Astrocyte of the hippocampus (primary cell): ENCODE results near the gene LZTS2.
"Not testable (repeated sequence)": the region's sequence is repeated elsewhere in the genome, so short reads cannot be mapped to it uniquely, and the experiment has no call there.

Experiments used
- DNase-seq: peaks from one replicate; pipeline ENCODE4 v3.0.0; 2011; ENCODE audit warnings: low read depth, low spot score

Gene LZTS2, protein sequence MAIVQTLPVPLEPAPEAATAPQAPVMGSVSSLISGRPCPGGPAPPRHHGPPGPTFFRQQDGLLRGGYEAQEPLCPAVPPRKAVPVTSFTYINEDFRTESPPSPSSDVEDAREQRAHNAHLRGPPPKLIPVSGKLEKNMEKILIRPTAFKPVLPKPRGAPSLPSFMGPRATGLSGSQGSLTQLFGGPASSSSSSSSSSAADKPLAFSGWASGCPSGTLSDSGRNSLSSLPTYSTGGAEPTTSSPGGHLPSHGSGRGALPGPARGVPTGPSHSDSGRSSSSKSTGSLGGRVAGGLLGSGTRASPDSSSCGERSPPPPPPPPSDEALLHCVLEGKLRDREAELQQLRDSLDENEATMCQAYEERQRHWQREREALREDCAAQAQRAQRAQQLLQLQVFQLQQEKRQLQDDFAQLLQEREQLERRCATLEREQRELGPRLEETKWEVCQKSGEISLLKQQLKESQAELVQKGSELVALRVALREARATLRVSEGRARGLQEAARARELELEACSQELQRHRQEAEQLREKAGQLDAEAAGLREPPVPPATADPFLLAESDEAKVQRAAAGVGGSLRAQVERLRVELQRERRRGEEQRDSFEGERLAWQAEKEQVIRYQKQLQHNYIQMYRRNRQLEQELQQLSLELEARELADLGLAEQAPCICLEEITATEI

DNA sequence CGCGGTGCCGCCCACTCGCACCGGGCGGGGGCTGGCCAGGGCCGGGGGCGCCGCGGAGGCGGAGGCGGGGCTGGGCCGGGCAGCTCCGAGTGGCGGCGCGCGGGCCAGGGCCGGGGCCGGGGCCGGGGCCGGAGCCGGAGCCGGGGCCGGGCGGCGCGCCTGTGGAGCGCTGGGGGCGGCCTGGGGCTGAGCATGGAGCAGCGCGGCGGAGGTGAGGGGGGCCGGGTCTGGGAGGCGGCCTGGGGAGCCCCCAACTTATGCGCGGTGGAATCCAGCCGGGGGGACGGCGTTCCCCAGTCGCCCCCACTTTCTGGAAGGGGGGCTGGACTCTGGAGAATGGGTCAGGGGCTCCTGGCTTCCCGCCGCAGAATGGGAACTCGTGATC is at the start of gene LZTS2:
Gene LZTS2 (plus strand): TSS at position 67 of the 385 bp plus-strand sequence. CDS start 2,731 bp downstream, outside the sequence.
- no peak for DNase-seq

DNA sequence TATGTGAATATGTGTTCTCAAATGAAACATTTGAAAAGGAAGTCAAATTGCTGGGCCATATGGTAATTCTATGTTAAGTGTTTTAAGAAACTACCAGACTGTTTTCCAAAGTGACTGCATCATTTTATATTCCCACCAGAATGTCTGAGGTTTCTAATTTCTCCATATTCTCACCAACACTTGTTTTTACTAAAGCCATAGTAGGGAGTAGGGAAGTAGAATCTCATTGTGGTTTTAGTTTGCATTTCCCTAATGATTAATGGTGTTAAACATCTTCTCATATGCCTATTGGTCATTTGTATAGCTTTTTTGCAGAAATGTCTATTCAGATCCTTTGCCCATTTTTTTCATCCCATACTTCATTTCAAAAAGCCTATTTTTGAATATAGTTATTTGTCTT is 39.4 kb upstream of the LZTS2 start:
- DNase-seq, result no peak

DNA sequence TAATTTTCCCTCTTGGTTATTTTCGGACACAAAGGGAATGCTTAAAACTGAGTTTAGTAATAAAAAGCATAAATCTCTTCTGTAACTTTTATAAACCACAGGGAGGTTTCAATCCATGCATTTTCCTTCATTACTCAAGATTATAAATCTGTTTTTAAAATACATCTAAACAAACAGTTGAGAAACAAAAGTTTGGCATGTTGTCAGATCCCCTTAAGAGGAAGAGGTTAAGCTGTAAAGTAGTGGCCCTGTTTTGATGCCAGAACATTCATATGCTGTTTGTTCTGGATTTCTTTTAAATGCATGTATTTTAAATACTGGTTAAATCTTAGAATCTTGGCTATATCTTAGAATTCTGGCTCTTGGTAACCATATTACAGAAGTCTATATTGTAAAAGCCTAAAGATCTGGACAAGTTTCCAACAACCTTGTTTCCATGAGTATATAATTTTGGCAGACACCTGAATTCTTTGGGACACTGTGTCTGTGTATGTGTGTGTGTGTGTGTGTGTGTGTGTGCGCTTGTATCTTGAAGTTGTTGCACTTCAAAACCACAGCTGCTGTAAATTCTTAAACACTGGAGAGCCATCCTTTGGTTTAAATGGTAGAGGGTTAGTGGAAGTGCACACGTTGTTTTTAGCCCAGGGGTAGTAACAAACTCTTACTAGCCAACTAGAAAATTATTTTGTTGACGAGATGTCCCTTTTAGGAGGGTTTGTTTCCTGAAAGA is 37.1 kb upstream of the LZTS2 start:
- DNase-seq, result no peak

DNA sequence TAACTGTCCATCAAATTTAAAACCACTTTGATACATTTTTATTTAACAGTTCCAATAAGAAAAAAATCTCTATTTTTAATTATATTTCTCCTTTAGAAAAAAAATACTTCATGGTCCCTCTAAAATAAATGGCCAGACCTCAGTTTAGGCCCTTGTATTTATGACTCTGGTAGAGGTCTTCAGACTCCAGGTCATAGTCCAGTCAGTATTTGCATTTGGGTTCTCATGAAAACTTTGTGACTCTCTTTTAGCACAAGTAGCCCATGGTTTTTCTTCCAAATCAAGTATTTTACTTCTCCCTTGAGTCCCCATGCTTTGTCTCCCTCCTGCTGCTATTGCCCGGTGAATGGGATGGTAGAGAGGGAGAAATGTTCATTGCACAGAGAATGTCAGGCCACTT is 35.8 kb upstream of the LZTS2 start:
- DNase-seq, result no peak

DNA sequence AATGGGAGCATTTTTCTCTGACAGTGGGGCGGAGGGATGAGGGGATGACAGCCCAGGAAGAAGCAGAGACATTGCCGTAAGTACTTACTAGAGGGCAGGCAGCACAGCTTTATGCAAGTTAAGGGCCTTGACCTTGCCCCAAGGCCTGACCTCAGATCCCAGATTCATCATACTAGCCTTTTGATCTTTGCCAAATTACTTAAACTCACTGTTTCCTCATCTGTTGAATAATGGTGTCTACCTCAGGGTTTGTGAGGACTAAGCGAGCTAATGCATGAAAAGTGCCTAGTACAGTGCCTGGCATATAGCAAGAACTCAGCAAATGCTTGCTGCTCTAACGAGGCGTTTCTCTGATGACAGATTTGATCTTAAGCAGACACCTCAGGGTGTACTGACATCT is 33.8 kb upstream of the LZTS2 start:
- DNase-seq, result no peak

DNA sequence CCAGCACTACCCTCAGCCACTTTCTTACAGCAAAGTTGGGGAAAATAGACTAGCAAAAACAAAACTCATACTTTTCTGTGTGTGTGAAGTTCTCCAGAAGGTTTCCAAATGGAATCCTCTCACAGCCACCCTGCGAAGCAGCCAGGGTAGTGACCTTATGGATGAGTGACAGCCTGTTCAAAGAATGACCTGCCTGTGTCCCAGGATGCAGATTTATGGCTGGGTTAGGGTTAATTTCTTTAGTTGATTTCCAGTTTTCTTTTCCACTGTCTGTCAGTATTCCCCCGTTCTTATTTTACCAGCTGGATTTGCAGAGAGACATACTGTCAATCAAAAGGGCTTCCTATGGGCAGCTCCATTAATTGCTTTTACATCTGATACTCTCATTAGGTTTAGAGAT is 32.7 kb upstream of the LZTS2 start:
- no peak for DNase-seq

DNA sequence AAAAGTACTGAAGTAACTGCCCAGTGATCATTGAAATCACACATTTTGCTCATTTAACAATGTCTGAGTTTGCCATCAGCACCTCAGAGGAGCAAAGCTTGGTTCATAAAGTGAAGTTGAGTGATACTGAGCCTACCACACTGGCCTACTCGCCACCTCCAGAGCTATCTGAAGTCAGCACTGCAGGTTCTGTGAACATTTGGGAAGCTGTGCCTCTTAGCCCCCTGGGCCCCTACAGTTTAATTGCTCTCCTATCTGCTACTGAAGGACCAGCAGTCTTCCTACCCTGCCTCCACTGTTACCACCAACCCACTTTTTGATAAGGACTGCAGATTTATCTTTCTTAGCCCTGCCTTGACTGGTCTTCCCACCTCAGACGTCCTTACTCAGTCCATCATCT is 32.3 kb upstream of the LZTS2 start:
- no peak for DNase-seq

DNA sequence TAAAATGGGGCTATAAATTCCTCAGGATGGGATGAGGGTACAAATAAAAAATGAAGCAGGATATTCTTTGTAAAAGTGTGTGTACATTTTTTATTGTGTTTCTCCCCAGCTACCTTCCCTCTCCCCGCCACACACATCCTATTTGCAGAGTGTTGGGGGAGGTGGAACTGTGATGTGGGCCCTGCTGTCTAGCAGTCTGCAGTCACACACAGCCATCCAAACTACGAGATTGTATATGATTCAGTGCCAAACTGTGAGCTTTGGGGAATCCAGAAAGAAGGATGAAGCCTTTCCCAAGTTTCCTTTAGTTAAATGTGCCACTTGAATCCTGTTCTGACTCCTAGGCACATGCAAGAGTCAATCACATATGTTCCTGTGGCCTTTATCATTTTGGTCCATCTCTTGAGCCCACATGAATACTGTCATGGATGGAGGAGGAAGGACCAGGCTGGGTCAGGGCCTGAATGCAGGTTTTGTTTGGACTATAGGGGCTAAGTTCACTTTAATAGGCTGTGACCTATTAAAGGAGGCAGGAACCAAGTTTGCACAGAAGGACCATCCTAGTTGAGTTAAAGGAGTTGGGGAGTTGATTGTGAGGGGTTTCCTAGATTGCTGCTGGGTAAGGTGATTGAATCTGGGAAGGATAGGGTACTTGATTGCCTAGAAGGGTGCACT is 31.4 kb upstream of the LZTS2 start:
- no peak for DNase-seq

DNA sequence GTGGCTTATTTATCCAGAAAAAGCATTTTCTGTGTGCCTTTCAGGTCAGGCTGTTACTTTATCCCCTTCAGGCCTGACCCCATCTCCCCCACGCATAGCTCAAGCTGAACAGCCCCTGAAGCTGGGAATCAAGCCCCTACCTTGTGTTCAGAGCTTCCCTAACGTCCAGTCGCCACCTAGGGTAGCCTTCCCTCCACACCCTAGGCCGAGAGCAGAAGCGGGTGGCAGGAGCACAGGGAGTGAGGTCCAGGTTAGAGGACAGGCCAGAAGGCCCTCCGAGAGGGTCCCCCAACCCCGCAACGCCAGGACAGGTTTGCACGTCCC is 30.8 kb upstream of the LZTS2 start:
- DNase-seq, result no peak

DNA sequence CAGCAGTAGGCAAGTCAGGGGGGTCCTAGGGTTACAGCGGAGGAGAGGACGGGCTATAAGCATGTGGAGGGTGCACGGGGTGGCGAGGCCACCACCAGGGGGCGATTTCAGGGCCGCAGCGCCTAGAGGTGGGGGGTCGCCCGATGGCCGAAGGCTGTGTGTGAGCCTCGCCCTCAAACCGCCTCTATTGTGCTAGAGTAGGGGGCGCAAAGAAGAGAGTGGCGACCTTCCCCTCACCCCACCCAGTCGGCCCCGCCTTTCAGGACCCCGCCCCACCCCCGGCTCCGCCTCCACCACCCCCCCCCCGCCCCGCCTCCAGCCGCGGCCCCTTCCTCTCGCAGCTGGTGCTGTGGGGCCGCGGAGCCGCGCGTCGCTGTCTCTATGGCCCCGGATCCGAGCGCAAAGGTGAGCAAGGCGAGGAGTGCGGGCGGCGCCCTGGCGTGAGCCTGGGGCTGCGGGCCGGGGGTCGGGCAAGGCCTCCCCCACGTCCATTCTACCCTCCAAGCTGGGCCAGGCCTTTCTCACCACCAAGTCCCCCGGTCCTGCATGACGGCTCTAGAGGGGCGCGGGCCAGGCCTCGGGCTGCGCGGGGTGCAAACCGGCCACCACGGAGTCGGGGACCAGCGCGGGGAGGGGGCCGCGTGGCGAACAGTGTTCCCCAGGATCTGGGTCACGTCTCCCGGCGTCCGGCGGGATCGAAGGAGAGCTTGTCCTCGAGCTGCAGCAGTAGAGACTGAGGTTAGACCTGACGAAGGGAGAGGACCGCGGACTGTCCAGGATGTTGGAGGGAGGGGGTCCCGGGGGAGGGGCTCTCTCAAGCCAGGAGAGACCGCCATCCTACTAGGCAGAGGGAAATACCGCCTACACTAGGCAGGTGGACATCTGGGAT is 30.2 kb upstream of the LZTS2 start, which contains the start of gene SEMA4G:
Gene SEMA4G (plus strand): TSS at position 318 of the 889 bp plus-strand sequence. CDS start 3,409 bp downstream, outside the sequence.
- peak; percentile 61 for DNase-seq

DNA sequence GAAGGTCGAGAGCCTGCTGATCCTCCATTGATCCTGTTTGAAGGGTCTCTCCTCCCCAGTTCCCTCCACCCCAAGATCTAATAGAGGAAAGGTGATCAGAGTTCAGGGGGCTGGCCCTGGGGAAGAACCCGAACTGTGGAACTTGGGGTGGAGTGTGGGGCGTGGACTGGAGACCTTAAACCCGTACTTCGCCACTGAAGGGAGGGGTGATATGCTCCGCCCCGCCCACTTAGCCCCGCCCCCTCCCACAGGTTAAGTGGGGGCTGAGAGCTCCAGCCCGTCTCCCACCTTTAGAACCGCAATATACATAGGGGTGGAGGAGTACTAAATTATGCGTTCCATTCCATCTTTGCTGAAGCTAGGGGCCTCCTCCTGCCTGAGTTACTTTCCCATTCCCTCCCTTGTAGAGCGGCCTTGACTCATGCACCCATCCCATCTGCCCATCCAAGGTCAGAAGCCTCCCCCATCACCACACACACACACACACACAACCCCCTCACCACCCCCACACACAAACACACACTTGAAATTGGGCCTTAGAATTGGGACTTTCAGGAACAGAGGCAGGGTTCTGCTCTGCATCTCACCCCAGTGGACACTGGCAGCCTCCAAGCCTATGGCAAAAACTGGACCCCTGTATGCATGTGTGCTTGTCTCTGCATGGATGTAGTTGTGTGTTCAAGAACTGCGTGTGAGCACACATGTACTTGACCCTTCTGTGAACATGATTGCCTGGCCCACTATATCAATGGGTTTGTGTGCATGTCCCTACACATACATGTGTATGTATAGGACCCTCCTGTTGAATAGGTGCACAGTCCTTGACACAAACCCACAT is 29.3 kb upstream of the LZTS2 start:
- DNase-seq, result no peak

DNA sequence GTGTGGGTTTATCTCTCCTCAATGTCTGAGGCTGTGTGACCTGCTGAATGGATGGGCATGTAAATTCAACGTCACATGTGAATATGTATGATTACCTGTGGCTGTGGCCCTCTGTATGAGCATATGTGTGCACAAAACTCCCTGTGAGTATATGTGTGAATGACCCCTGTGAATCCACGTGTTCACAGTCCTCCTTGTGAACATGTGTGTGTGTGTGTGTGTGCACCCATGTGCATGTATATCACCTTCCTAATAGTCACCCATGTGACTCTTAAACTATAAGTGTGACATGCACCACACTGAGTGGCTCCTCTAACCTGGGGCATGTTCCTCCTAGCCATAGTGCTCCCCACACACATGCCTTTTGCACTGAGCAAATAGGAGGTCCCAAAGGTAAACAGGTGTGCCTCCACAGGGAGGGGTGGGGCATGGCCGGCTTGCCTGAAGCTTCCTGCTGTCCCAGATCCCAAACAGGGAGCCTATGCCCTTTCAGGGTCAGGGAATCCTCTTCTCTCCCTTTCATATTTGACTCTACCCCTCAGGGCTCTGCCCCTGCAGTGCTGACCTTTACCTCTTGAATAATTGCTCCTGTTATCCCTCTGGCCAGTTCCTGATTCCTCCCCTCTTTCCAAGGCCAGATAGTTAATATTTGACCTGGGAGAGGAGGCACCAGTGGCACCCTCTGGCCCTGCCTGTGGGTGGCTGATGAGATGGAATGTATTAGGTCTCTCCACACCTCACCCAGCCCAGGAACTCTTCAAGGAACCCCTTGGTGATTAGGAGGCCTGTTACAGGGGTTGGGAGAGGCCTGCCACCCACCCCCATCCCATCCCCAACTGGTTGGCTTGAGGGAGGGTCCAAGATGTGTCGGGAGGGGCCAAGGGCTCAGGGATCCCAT is 28.4 kb upstream of the LZTS2 start:
- DNase-seq, result no peak

DNA sequence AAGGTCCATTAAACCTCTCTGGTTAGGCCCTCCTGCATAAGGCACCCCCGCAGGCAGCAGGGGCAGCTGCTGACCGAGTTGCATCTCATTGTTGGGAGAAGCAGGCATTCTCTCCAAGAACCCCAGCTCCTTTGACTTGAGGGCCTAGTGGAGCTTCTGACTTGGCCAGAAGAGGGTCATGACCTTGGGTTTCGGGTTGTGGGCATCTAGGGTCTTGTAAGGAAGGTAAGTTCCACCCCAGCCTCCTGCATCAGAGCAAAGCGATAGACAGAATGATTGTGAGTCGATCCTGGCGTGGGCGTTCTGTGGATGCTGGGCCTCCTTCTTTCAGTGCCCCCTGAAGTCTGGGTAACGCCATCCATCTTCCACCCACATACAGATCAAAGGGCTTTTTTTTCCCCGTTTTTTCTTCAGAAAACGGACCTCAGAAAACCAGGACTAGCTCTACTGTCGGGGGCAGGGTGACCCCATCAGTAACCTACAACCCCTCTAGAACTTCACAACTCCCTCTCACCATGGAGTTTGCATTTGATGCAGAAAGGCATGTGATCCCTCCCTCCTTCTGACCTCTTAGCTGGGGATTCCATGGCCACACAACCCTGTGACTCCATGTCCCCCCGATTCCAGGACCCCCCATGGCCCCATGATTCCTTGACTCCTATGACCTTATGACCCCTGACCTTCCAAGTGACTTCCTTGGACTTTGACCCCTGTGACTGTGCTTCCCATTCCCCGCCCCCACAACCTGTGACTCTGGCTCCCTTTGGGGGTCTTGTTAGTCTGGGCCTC is 27.3 kb upstream of the LZTS2 start:
- no peak for DNase-seq

DNA sequence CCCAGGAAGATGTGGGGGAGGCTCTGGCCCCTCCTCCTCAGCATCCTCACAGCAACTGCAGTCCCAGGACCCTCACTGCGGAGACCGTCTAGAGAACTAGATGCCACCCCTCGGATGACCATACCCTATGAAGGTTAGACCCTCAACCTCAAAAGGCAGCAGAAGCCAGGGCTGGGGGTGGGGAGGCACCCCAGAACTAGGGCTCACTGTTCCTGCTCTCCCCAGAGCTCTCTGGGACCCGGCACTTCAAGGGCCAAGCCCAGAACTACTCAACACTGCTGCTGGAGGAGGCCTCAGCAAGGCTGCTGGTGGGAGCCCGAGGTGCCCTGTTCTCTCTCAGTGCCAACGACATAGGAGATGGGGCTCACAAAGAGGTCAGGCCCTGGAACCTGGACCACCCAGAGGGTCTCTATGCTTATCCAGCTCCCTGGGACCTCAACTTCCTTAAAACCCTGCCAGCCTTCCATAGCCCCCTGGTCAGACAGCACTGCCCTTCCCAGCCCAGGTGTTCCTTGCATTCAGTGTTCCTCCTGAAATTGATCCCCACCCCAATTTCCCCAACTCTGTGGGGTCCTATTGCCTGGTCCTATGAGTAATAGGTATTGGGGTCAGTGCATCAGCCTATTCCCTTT is 26.6 kb upstream of the LZTS2 start:
- DNase-seq, result no peak

DNA sequence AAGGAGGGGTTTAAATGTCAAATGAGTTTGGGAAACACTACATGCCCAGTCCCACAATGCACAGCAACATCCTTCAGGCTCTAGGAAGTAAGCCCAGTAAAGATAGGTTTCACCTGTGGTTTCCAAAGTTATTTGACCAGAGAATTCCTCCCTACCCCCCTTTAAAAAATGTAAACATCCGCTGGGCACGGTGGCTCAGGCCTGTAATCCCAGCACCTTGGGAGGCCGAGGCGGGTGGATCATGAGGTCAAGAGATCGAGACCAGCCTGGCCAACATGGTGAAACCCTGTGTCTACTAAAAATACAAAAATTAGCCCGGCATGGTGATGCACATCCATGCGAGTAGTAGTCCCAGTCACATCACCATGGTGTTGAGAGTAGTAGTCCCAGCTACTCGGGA is 24.2 kb upstream of the LZTS2 start:
- not testable (repeated sequence) for DNase-seq

DNA sequence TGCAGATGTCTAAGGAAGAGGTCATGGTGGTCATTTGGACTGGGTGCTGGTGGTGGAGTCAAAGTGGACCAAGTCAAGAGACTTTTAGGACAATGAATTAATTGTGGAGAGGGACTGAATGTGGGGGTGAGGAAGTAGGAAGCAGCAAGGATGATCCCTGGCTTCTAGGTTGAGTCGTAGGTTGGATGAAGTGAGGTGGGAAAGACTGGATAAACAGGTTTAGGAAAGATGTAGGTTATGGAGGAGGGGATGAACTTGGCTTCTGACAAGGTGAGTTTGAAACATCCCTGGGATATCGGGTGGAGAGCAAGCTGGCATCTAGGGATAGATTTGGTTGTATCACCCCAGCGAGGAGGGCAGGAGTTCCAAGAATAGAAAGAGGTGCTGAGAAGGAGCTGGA is 22.7 kb upstream of the LZTS2 start:
- DNase-seq, result no peak

DNA sequence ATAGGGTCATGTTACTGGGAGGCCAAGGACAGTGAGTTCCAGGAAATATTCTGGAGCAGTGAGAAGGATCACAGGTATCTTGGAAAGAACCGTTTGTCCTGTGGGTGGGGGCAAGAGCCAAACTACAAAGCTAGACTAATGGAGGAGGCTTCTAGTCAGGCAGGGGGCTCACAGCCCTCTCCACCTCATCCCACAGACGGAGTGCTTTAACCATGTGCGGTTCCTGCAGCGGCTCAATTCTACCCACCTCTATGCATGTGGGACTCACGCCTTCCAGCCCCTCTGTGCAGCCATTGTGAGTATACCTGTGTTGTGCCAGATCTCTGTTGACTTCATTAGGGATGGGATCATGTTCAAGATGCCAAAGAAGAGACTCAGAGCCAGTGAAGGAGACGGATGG is 22.2 kb upstream of the LZTS2 start:
- DNase-seq, result no peak
